Hepatocyte (in vitro differentiated cells): ENCODE measurements around the gene ERMARD.

Experiments
- EZH2 ChIP-seq: fragments of 200-600 bp; sonication (generic); IDR thresholded peaks from 2 replicates; pipeline ENCODE4 v1.6.1; 2016; ENCODE audit warnings: antibody characterized with exemption, mild to moderate bottlenecking, borderline replicate concordance
- EZH2phosphoT487 ChIP-seq: fragments of 200-600 bp; sonication (generic); IDR thresholded peaks from one replicate; pipeline ENCODE4 v1.6.1; 2018; ENCODE audit warnings: antibody characterized with exemption, mild to moderate bottlenecking, low read depth, moderate library complexity; ENCODE audit not compliant: unreplicated experiment, severe bottlenecking
- TF ChIP-seq, protein P1 (sequence below): fragments of 200-600 bp; sonication (generic); IDR thresholded peaks from 2 replicates; pipeline ENCODE4 v1.5.1; 2016; ENCODE audit warnings: antibody characterized with exemption, mild to moderate bottlenecking; ENCODE audit not compliant: poor library complexity

DNA sequence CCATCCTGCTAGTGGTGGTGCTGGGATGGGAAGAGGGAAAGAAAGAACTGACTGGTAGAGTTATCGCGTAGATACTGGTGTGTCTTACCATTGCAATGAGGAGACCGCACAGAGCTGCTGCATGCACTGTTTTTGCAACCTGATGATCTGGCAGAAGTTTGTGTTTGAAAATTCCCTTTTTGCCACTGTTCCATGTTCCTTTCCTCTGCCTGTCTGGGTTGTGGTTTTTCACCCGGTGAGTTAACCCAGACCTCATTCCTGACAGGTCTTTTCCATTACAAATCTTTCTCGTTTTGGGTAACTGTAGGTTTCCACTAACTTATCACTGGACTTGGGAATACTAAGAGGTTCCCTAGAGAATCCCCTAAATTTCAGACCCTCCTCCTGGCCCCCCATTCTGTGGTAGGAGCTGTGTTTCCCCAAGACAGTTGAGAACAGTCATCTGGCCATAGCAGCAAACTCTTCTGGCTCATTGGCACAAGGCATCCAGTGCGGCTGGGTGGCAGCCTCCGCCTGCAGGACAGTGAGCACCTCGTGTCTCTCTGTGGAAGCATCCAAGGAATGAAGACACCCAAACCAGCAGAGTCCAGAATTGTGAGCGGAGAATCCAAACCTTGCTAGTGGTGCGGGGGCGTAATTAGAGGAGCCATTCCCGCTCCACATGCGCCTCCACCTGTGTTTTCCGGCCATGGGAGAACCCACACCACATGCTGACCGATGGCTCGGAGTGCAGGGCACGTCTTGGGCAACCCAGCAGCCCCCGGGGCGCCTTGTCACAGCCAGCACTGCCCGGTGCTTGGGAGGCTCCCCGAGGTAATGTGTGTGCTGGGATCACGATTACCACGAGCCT, 32.8 kb downstream of the ERMARD start:
- TF ChIP-seq, protein P1, sequence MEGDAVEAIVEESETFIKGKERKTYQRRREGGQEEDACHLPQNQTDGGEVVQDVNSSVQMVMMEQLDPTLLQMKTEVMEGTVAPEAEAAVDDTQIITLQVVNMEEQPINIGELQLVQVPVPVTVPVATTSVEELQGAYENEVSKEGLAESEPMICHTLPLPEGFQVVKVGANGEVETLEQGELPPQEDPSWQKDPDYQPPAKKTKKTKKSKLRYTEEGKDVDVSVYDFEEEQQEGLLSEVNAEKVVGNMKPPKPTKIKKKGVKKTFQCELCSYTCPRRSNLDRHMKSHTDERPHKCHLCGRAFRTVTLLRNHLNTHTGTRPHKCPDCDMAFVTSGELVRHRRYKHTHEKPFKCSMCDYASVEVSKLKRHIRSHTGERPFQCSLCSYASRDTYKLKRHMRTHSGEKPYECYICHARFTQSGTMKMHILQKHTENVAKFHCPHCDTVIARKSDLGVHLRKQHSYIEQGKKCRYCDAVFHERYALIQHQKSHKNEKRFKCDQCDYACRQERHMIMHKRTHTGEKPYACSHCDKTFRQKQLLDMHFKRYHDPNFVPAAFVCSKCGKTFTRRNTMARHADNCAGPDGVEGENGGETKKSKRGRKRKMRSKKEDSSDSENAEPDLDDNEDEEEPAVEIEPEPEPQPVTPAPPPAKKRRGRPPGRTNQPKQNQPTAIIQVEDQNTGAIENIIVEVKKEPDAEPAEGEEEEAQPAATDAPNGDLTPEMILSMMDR: no peak
- TF ChIP-seq EZH2 (no peak), EZH2phosphoT487 (no peak)
